ENCODE data around the gene CX3CL1.

Gene CX3CL1

GRCh38 chr16:57419506-57419905 is 47.2 kb downstream of the CX3CL1 start:
- DNase-seq (ENCODE audit: low read depth) = no peak
- H3K4me3 ChIP-seq (ENCODE audit: low read length) = no peak overlapping the region
- peak; percentile 3 for TF ChIP-seq CTCF (conservative IDR thresholded peaks at IDR 0.05; ENCODE audit: low read depth, low read length)

GRCh38 chr16:57422026-57422944 is 50.0 kb downstream of the CX3CL1 start:
- H3K4me3 ChIP-seq (ENCODE audit: low read length) = no peak overlapping the region
- no peak for DNase-seq (ENCODE audit: low read depth)
- peak; percentile 90 for TF ChIP-seq CTCF (conservative IDR thresholded peaks at IDR 0.05; ENCODE audit: low read depth, low read length)

GRCh38 chr16:57423152-57423551 is 50.9 kb downstream of the CX3CL1 start:
- DNase-seq (ENCODE audit: low read depth) = no peak
- TF ChIP-seq CTCF (conservative IDR thresholded peaks at IDR 0.05; ENCODE audit: low read depth, low read length) = no peak
- no peak overlapping the region for H3K4me3 ChIP-seq (ENCODE audit: low read length)

GRCh38 chr16:57424583-57424982 is 52.3 kb downstream of the CX3CL1 start:
- TF ChIP-seq CTCF (conservative IDR thresholded peaks at IDR 0.05; ENCODE audit: low read depth, low read length) = no peak
- DNase-seq (ENCODE audit: low read depth) = no peak
- no peak overlapping the region for H3K4me3 ChIP-seq (ENCODE audit: low read length)

GRCh38 chr16:57426356-57426755 is 54.1 kb downstream of the CX3CL1 start:
- H3K4me3 ChIP-seq (ENCODE audit: low read length) = no peak overlapping the region
- no peak for TF ChIP-seq CTCF (conservative IDR thresholded peaks at IDR 0.05; ENCODE audit: low read depth, low read length)
- DNase-seq (ENCODE audit: low read depth) = no peak

GRCh38 chr16:57427307-57427706 is 55.0 kb downstream of the CX3CL1 start:
- TF ChIP-seq CTCF (conservative IDR thresholded peaks at IDR 0.05; ENCODE audit: low read depth, low read length) = no peak
- DNase-seq (ENCODE audit: low read depth) = no peak
- H3K4me3 ChIP-seq (ENCODE audit: low read length) = no peak overlapping the region

GRCh38 chr16:57427824-57428223 is 55.5 kb downstream of the CX3CL1 start:
- TF ChIP-seq CTCF (conservative IDR thresholded peaks at IDR 0.05; ENCODE audit: low read depth, low read length) = no peak
- peak; percentile 52 for DNase-seq (ENCODE audit: low read depth)

More at GRCh38 chr16:57427824-57428223, 55.5 kb downstream of the CX3CL1 start:
- no peak overlapping the region for H3K4me3 ChIP-seq (ENCODE audit: low read length)
